H4 (cell line): ENCODE results near the gene PCSK5. TPM values are rescaled to one million over a fixed set of nuclear protein-coding genes. Genes with fewer than 3 reads are reported as not detected.
A peak's percentile ranks its signal among the peaks of the same experiment; 100 is the strongest.
"Not testable (repeated sequence)": the region's sequence is repeated elsewhere in the genome, so short reads cannot be mapped to it uniquely, and the experiment has no call there.

Experiments used
- DNase-seq: peaks from one replicate; pipeline ENCODE4 v3.0.0-alpha.2; 2015; ENCODE audit warnings: low spot score
- total RNA-seq: library from RNA; depleted of rRNA; stranded (reverse); fragments of >200 nt; shearing (Covaris generic); gene quantifications from 2 replicates; pipeline ENCODE4 v1.2.3, GENCODE V29; 2014

The PCSK5 gene
- total RNA-seq, 1 experiment from 2014 or later: 2.4 TPM

GRCh38 chr9:75889977-75890471, 449 bp upstream of the PCSK5 start:
- DNase-seq: peak; percentile 37

- peak; percentile 9 for DNase-seq
Measured at GRCh38 chr9:75891277-75891741, 836 bp downstream of the PCSK5 start.

- no peak for DNase-seq
Measured at GRCh38 chr9:75891771-75892215, 1.3 kb downstream of the PCSK5 start.

- DNase-seq: no peak
Measured at GRCh38 chr9:75892216-75892911, 1.9 kb downstream of the PCSK5 start.

- DNase-seq: no peak
Measured at GRCh38 chr9:75893106-75893505, 2.6 kb downstream of the PCSK5 start.

- DNase-seq: no peak
Measured at GRCh38 chr9:75894566-75894965, 4.1 kb downstream of the PCSK5 start.

GRCh38 chr9:75895112-75895511, 4.6 kb downstream of the PCSK5 start:
- no peak for DNase-seq

GRCh38 chr9:75896193-75896592, 5.7 kb downstream of the PCSK5 start:
- no peak for DNase-seq

- DNase-seq: not testable (repeated sequence)
Measured at GRCh38 chr9:75900893-75901524, 10.5 kb downstream of the PCSK5 start.

GRCh38 chr9:75903785-75904360, 13.4 kb downstream of the PCSK5 start:
- peak; percentile 48 for DNase-seq

GRCh38 chr9:75904364-75904763, 13.9 kb downstream of the PCSK5 start:
- DNase-seq: no peak

- no peak for DNase-seq
Measured at GRCh38 chr9:75906531-75906930, 16.1 kb downstream of the PCSK5 start.

GRCh38 chr9:75907329-75907728, 16.9 kb downstream of the PCSK5 start:
- DNase-seq: no peak

- DNase-seq: no peak
Measured at GRCh38 chr9:75907923-75908322, 17.4 kb downstream of the PCSK5 start.

- peak; percentile 10 for DNase-seq
Measured at GRCh38 chr9:75909776-75910175, 19.3 kb downstream of the PCSK5 start.

- DNase-seq: no peak
Measured at GRCh38 chr9:75910731-75911130, 20.3 kb downstream of the PCSK5 start.

- no peak for DNase-seq
Measured at GRCh38 chr9:75911390-75911789, 20.9 kb downstream of the PCSK5 start.

- no peak for DNase-seq
Measured at GRCh38 chr9:75912951-75913350, 22.5 kb downstream of the PCSK5 start.

GRCh38 chr9:75914002-75914401, 23.5 kb downstream of the PCSK5 start:
- DNase-seq: no peak

- DNase-seq: no peak
Measured at GRCh38 chr9:75914883-75915452, 24.5 kb downstream of the PCSK5 start.

GRCh38 chr9:75918154-75918553, 27.7 kb downstream of the PCSK5 start:
- no peak for DNase-seq

- DNase-seq: no peak
Measured at GRCh38 chr9:75918909-75919308, 28.4 kb downstream of the PCSK5 start.
